22Rv1 (cell line): ENCODE data around the gene NEURL1.

Source experiments
- ZFX ChIP-seq: fragments of 450-650 bp; IDR thresholded peaks from 2 replicates; pipeline ENCODE4 v1.6.1; 2017; ENCODE audit warnings: antibody characterized with exemption, borderline replicate concordance
- TF ChIP-seq, protein P1 (sequence below): fragments of 450-650 bp; IDR thresholded peaks from 2 replicates; pipeline ENCODE4 v1.5.1; 2017; ENCODE audit warnings: mild to moderate bottlenecking

DNA sequence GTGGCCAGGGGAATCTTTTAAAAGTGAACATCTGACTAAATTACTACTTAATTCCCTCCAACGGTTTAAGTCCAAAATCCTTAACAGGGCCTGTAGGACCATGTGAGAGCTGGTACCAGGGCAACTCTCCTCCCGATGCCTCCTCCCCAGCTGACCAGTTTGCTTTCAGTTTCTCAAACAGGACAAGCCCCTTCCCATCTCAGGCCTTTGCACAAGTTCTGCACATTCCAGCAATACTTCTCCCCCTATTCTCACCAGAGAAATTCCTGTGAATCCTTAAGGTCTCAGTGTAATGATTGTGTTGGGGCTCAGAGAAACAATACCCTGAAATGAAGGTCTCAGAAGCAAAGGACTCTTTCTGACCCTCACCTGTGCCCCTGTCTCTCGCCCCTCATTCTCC lies 26.8 kb upstream of the NEURL1 start:
- TF ChIP-seq, protein P1, sequence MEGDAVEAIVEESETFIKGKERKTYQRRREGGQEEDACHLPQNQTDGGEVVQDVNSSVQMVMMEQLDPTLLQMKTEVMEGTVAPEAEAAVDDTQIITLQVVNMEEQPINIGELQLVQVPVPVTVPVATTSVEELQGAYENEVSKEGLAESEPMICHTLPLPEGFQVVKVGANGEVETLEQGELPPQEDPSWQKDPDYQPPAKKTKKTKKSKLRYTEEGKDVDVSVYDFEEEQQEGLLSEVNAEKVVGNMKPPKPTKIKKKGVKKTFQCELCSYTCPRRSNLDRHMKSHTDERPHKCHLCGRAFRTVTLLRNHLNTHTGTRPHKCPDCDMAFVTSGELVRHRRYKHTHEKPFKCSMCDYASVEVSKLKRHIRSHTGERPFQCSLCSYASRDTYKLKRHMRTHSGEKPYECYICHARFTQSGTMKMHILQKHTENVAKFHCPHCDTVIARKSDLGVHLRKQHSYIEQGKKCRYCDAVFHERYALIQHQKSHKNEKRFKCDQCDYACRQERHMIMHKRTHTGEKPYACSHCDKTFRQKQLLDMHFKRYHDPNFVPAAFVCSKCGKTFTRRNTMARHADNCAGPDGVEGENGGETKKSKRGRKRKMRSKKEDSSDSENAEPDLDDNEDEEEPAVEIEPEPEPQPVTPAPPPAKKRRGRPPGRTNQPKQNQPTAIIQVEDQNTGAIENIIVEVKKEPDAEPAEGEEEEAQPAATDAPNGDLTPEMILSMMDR: no peak
- no peak for TF ChIP-seq ZFX
